Measurements from ENCODE around the gene SH3RF1. TPM values are rescaled to one million over a fixed set of nuclear protein-coding genes. Genes with fewer than 3 reads are reported as not detected.

SH3RF1 gene
- total RNA-seq, 1 experiment from 2014 or later = 16.6 TPM

GRCh38 chr4:169246957-169247396, 23.8 kb downstream of the SH3RF1 start (continued):
- no peak for TF ChIP-seq ARID4B (CRISPR knock-in tag; IDR thresholded peaks at IDR 0.05; ENCODE audit: borderline replicate concordance)
- no peak for TF ChIP-seq ZNF396 (CRISPR knock-in tag; IDR thresholded peaks at IDR 0.05; ENCODE audit: borderline replicate concordance)
- no peak for TF ChIP-seq ETV6 (CRISPR knock-in tag; IDR thresholded peaks at IDR 0.05)
- no peak for TF ChIP-seq ATF3 (CRISPR knock-in tag; conservative IDR thresholded peaks at IDR 0.05)

- Mint-ChIP-seq H3K27me3 (ENCODE audit: low read depth) (no peaks in the 10 kb centered on the region), H3K4me3 (no peak overlapping the region), H3K36me3 (peaks cover 13% of the 10 kb centered on the region), H3K27ac (no peak overlapping the region), H3K4me1 (peaks cover 62% of the 10 kb centered on the region), H3K9me3 (peaks cover 14% of the 10 kb centered on the region)
- CTCF ChIA-PET = interaction anchor here (0.6 to 0.8 kb wide), 2 partner anchors 201 to 236 kb away, joined by 3 read pairs; partner anchors contain the start of gene CBR4
- POLR2A ChIA-PET = no interaction called here
- DNase-seq (ENCODE audit: low spot score) (no peak), ATAC-seq (no peak)
- TF ChIP-seq PRDM15 (CRISPR knock-in tag; IDR thresholded peaks at IDR 0.05) = no peak
- no peak for TF ChIP-seq ZNF317 (CRISPR knock-in tag; IDR thresholded peaks at IDR 0.05; ENCODE audit: borderline replicate concordance, low read depth)
- TF ChIP-seq AFF4 (CRISPR knock-in tag; IDR thresholded peaks at IDR 0.05; ENCODE audit: borderline replicate concordance) = no peak
- no peak for TF ChIP-seq FOXP1 (CRISPR knock-in tag; IDR thresholded peaks at IDR 0.05; ENCODE audit: borderline replicate concordance)
- TF ChIP-seq USF1 (CRISPR knock-in tag; IDR thresholded peaks at IDR 0.05) = no peak
- TF ChIP-seq ZNF232 (CRISPR knock-in tag; IDR thresholded peaks at IDR 0.05) = no peak
- no peak for TF ChIP-seq JUN (CRISPR knock-in tag; IDR thresholded peaks at IDR 0.05)
- no peak for TF ChIP-seq ERG (CRISPR knock-in tag; IDR thresholded peaks at IDR 0.05)
- no peak for TF ChIP-seq SMAD4 (CRISPR knock-in tag; IDR thresholded peaks at IDR 0.05)
- TF ChIP-seq MLX (CRISPR knock-in tag; IDR thresholded peaks at IDR 0.05) = no peak
- TF ChIP-seq MYBL2 (CRISPR knock-in tag; IDR thresholded peaks at IDR 0.05) = no peak
- TF ChIP-seq GTF2I (CRISPR knock-in tag; conservative IDR thresholded peaks at IDR 0.05) = no peak
Measured at GRCh38 chr4:169246279-169246678, 24.5 kb downstream of the SH3RF1 start.
